Measurements from ENCODE around the gene RPL7A. TPM values are rescaled to one million over a fixed set of nuclear protein-coding genes. Genes with fewer than 3 reads are reported as not detected.
A peak's percentile ranks its signal among the peaks of the same experiment; 100 is the strongest.
"Not testable (repeated sequence)": the region's sequence is repeated elsewhere in the genome, so short reads cannot be mapped to it uniquely, and the experiment has no call there.

Gene RPL7A
- total RNA-seq (1,000 to 10,000 TPM; 2,300 to 2,355 TPM), polyA plus RNA-seq (1,000 to 10,000 TPM; 1,183 to 1,387 (median 1,313) TPM), total RNA-seq (1,490 to 2,273 (median 1,719) reads per million in 6 experiments)

- Mint-ChIP-seq H3K4me3 (peak within 1 kb of the TSS; percentile 97 to 100 (median 99)), H3K27ac (peak within 1 kb of the TSS; percentile 95 to 99 (median 98)), H3K9me3 (no peaks in the 10 kb centered on the region), H3K4me1 (peaks cover 18 to 46% (median 42%) of the 10 kb centered on the region in 4 donors), H3K36me3 (peaks cover 0 to 66% (median 21%) of the 10 kb centered on the region in 3 donors), H3K27me3 (no peaks in the 10 kb centered on the region)
- POLR2A ChIA-PET: interaction anchor here (0.5 to 7.4 kb wide), 16 partner anchors 8 to 813 kb away, joined by 3 to 106 read pairs (median 4); partner anchors contain the start of genes BRD3OS, GTF3C5, SLC2A6 and STKLD1
- ATAC-seq (peak; percentile 87 to 88), DNase-seq (peak; percentile 72 to 97 (median 90))
Measured at GRCh38 chr9:133347985-133348717, at the start of gene RPL7A, which contains the start of gene MED22. TSS of gene RPL7A (plus strand) at chr9:133348218. CDS start at chr9:133348244, 26 bp downstream. TSS of gene MED22 (minus strand) at chr9:133348131. CDS start at chr9:133346662, 1,469 bp downstream.

GRCh38 chr9:133299996-133300395 is 48.0 kb upstream of the RPL7A start:
- H3K27me3 Mint-ChIP-seq: peaks cover 4 to 17% (median 14%) of the 10 kb centered on the region in 5 donors
- H3K27ac Mint-ChIP-seq, H3K4me1 Mint-ChIP-seq, DNase-seq, H3K4me3 Mint-ChIP-seq, H3K9me3 Mint-ChIP-seq, POLR2A ChIA-PET, H3K36me3 Mint-ChIP-seq, ATAC-seq: not testable (repeated sequence)

- Mint-ChIP-seq H3K4me1 (no peaks in the 10 kb centered on the region), H3K27me3 (peaks cover 4 to 20% (median 9%) of the 10 kb centered on the region in 5 donors), H3K4me3 (no peak overlapping the region), H3K9me3 (peaks cover 0 to 1% (median 0%) of the 10 kb centered on the region in 9 donors), H3K36me3 (no peaks in the 10 kb centered on the region), H3K27ac (no peak overlapping the region)
- peak in 1 of 10 donors; percentile 11 for DNase-seq
- ATAC-seq: no peak
- POLR2A ChIA-PET: no interaction called here
Measured at GRCh38 chr9:133301253-133302230, 46.5 kb upstream of the RPL7A start.

DNA sequence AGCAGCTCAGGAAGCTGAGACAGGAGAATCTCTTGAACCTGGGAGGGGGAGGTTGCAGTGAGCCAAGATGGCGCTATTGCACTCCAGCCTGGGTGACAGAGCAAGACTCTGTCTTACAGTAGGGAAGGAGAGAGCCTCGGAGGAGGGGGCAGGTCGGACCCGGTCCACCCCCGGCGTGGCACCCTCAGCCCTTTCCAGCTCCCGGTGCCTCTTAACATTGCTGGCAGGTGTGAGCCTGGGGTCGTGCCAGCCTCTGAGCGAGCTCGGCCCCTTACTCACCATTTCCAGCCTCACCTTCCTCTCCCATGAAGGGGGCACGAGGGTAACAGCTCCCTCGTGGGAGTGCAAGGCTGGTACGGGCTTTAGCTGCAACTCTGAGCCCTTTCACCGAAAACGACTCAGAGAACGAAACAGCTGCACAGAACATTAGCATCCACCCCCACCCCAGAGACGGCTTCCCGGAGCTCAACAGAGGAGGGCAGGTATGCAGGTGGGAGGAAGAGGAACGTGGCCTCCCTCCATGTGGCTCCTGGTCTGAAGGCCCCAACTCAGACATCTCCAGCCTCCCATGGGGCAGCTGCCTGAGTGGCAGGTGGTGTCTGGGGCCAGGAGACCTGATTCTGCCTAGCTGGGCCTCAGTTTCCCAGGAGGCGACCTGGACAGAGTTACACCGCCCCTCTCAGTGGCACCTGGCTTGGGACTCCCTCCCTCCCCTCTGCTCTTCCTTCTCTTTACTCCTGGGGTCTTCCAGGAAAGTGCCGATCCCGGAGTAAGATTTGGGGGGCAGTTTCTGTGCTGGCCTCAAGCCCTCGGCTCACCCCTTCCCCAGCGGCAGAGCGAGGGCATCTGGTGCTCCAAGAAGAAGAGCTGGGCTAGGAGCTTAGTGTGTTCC is 44.5 kb upstream of the RPL7A start:
- Mint-ChIP-seq H3K27me3 (peaks cover 4 to 17% (median 10%) of the 10 kb centered on the region in 5 donors), H3K27ac (no peak overlapping the region), H3K9me3 (peaks cover 0 to 1% (median 0%) of the 10 kb centered on the region in 9 donors), H3K4me3 (no peak overlapping the region), H3K4me1 (no peaks in the 10 kb centered on the region), H3K36me3 (no peaks in the 10 kb centered on the region)
- POLR2A ChIA-PET: no interaction called here
- DNase-seq: no peak
- no peak for ATAC-seq

GRCh38 chr9:133304158-133304470 is 43.9 kb upstream of the RPL7A start:
- Mint-ChIP-seq H3K9me3 (peaks cover 0 to 1% (median 0%) of the 10 kb centered on the region in 9 donors), H3K27ac (no peak overlapping the region), H3K36me3 (no peaks in the 10 kb centered on the region), H3K27me3 (peaks cover 6 to 22% (median 12%) of the 10 kb centered on the region in 5 donors), H3K4me1 (no peaks in the 10 kb centered on the region), H3K4me3 (no peak overlapping the region)
- POLR2A ChIA-PET: no interaction called here
- no peak for ATAC-seq
- DNase-seq: no peak

- no peak overlapping the region for H3K27ac Mint-ChIP-seq
- no peaks in the 10 kb centered on the region for H3K4me1 Mint-ChIP-seq
- H3K36me3 Mint-ChIP-seq: peaks cover 0 to 3% (median 0%) of the 10 kb centered on the region in 3 donors
- peaks cover 0 to under 1% (median 0%) of the 10 kb centered on the region in 9 donors for H3K9me3 Mint-ChIP-seq
- H3K27me3 Mint-ChIP-seq: peaks cover 8 to 28% (median 17%) of the 10 kb centered on the region in 5 donors
- POLR2A ChIA-PET: no interaction called here
- H3K4me3 Mint-ChIP-seq: no peak overlapping the region
- no peak for ATAC-seq
- DNase-seq: no peak
Measured at GRCh38 chr9:133304477-133305377, 43.3 kb upstream of the RPL7A start.

DNA sequence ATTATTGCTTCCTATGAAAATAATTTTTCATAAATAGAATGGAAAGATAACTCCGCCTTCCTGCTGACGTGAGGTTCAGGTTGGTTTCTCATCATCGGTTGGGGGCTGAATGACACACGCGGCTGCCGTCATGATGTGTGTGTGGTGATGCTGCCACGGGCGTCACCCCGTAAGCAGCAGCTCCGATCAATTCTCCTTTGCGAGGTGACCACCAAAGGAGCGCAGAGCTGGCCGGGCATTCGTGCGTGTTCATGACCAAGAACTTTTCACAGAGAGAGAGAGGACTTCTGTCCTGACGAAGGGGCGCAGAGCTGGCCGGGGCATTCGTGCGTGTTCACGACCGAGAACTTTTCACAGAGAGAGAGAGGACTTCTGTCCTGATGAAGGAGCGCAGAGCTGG is 42.3 kb upstream of the RPL7A start:
- DNase-seq (no peak), ATAC-seq (no peak)
- peaks cover 0 to 2% (median 0%) of the 10 kb centered on the region in 9 donors for H3K9me3 Mint-ChIP-seq
- H3K4me1 Mint-ChIP-seq: no peaks in the 10 kb centered on the region
- H3K27me3 Mint-ChIP-seq: peaks cover 10 to 31% (median 19%) of the 10 kb centered on the region in 5 donors
- POLR2A ChIA-PET: no interaction called here
- peaks cover 0 to 6% (median 0%) of the 10 kb centered on the region in 3 donors for H3K36me3 Mint-ChIP-seq
- H3K4me3 Mint-ChIP-seq: no peak overlapping the region
- H3K27ac Mint-ChIP-seq: no peak overlapping the region

DNA sequence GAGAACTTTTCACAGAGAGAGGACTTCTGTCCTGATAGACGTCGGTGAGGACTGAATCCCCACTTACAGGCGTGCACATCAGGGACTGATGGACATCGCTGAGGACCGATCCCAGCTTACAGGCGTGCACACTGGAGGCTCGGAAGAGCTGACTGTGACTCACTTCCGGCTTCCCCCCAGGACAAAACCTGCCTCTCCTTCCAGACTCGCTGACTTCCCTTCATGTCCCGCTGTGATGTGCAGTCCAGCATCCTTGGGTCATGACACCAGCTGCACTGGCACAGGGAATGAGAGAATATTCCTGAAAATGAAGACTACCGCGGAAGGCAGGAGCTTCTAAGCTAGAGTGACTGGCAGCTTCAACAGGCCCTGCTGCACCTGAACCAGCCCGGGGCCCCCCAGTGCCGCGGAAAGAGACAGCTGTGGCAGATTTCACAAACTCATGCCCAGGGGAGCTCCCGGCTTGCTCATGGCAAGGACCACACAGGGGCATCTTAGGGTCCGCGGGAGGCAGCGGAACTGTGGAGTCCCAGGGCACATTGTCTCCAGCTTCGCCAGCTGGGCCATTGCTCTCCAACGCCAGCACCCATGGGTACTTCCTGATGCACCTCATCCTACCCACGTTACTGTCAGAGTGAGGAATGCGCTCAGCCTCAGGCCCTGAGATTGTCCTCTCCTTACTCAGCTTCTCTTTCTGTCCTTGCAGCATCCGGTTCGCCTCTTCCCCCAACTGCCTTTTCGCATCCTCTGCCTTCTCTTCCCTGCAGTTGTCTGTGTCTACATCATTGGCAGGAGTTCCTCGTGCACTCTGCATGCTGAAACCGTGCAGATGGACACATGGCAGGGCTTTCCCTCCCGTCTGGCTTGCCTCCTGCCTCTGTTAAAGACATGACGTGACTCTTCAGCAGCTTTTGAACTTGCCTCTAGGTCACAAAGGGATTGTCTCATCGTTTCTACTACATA is 41.5 kb upstream of the RPL7A start:
- POLR2A ChIA-PET: no interaction called here
- ATAC-seq (no peak), DNase-seq (no peak)
- H3K27me3 Mint-ChIP-seq: peaks cover 10 to 31% (median 19%) of the 10 kb centered on the region in 5 donors
- H3K36me3 Mint-ChIP-seq: peaks cover 0 to 6% (median 0%) of the 10 kb centered on the region in 3 donors
- peak overlapping the region in 2 of 10 donors; percentile 15 to 61 for H3K27ac Mint-ChIP-seq
- H3K9me3 Mint-ChIP-seq: peaks cover 0 to 2% (median 0%) of the 10 kb centered on the region in 9 donors
- no peaks in the 10 kb centered on the region for H3K4me1 Mint-ChIP-seq
- no peak overlapping the region for H3K4me3 Mint-ChIP-seq

DNA sequence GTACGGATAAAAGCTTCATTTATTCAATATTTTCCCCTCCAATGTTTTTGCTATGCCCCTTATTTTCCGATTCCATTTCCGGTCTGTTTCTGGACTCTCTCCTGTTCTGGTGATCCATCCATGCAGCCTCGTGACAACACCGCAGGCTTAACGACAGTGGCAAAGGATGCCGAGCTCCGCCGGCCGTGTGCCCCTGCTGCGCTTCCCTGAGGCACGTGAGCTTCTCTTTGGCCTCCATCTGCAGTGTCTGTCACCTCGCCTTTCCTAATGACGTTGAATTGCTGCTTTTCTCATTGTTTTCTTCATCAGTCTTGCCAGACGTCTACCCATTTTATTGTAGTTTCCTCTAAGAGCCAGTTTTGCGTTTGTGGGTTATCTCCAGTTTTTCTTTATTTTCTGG is 40.7 kb upstream of the RPL7A start:
- ATAC-seq (no peak), DNase-seq (no peak)
- peaks cover 0 to 2% (median 0%) of the 10 kb centered on the region in 9 donors for H3K9me3 Mint-ChIP-seq
- H3K27ac Mint-ChIP-seq: peak overlapping the region in 1 of 10 donors; percentile 15
- peaks cover 0 to 6% (median 0%) of the 10 kb centered on the region in 3 donors for H3K36me3 Mint-ChIP-seq
- H3K4me3 Mint-ChIP-seq: no peak overlapping the region
- no peaks in the 10 kb centered on the region for H3K4me1 Mint-ChIP-seq
- H3K27me3 Mint-ChIP-seq: peaks cover 10 to 31% (median 19%) of the 10 kb centered on the region in 5 donors
- POLR2A ChIA-PET: no interaction called here

GRCh38 chr9:133309608-133310007 is 38.4 kb upstream of the RPL7A start:
- POLR2A ChIA-PET: no interaction called here
- ATAC-seq: no peak
- DNase-seq: no peak
- peaks cover 0 to 2% (median 0%) of the 10 kb centered on the region in 9 donors for H3K9me3 Mint-ChIP-seq
- no peak overlapping the region for H3K4me3 Mint-ChIP-seq
- H3K27me3 Mint-ChIP-seq: peaks cover 10 to 31% (median 19%) of the 10 kb centered on the region in 5 donors
- no peak overlapping the region for H3K27ac Mint-ChIP-seq
- H3K4me1 Mint-ChIP-seq: no peaks in the 10 kb centered on the region
- H3K36me3 Mint-ChIP-seq: peaks cover 0 to 6% (median 0%) of the 10 kb centered on the region in 3 donors
